Brain microvascular endothelial cell (primary cell): Measurements from ENCODE around the gene FES.

Experiments
- DNase-seq: peaks from one replicate; pipeline ENCODE4 v3.0.0-alpha.2; 2020
- H3K27ac ChIP-seq: fragments of 250-450 bp; sonication (Bioruptor Pico); 2 replicates; pipeline ENCODE4 v1.5.1; 2020; ENCODE audit warnings: mild to moderate bottlenecking, moderate library complexity
- H3K27me3 ChIP-seq: fragments of 250-450 bp; sonication (Bioruptor Pico); replicated peaks from 2 replicates; pipeline ENCODE4 v1.5.1; 2020; ENCODE audit warnings: mild to moderate bottlenecking
- H3K36me3 ChIP-seq: fragments of 250-450 bp; sonication (Bioruptor Pico); replicated peaks from 2 replicates; pipeline ENCODE4 v1.5.1; 2020; ENCODE audit warnings: mild to moderate bottlenecking
- H3K4me3 ChIP-seq: 2 replicates; pipeline ENCODE4 v1.5.1; 2011; ENCODE audit warnings: low read depth, mild to moderate bottlenecking, control low read depth, low read length, moderate library complexity
- CTCF ChIP-seq: IDR thresholded peaks from 2 replicates; pipeline ENCODE4 v1.5.1; 2011; ENCODE audit warnings: low read depth, mild to moderate bottlenecking, moderate library complexity, low read length, control low read depth, inconsistent platforms; ENCODE audit errors: missing control alignments
- in situ Hi-C: cut with HindIII; loops from 2 replicates; pipeline ENCODE4 v1.10.0; 2017; ENCODE audit warnings: low sequenced_read_pairs, low pct_ligation_motif_present

The FES gene

GRCh38 chr15:90838544-90838943, 45.8 kb upstream of the FES start:
- Histone ChIP-seq H3K4me3 (no peak overlapping the region), H3K36me3 (no peaks in the 10 kb centered on the region), H3K27ac (no peak overlapping the region), H3K27me3 (no peaks in the 10 kb centered on the region)
- in situ Hi-C loops = no loop called here
- no peak for TF ChIP-seq CTCF
- no peak for DNase-seq

GRCh38 chr15:90839187-90840071, 44.9 kb upstream of the FES start:
- in situ Hi-C loops = no loop called here
- no peak for TF ChIP-seq CTCF
- Histone ChIP-seq H3K36me3 (no peaks in the 10 kb centered on the region), H3K27ac (no peak overlapping the region), H3K4me3 (no peak overlapping the region), H3K27me3 (no peaks in the 10 kb centered on the region)
- no peak for DNase-seq

- Histone ChIP-seq H3K36me3 (no peaks in the 10 kb centered on the region), H3K27me3 (no peaks in the 10 kb centered on the region), H3K4me3 (no peak overlapping the region), H3K27ac (no peak overlapping the region)
- no peak for DNase-seq
- TF ChIP-seq CTCF = no peak
- in situ Hi-C loops = no loop called here
Observed at GRCh38 chr15:90840157-90840855, 44.0 kb upstream of the FES start.

GRCh38 chr15:90840954-90841353, 43.4 kb upstream of the FES start:
- in situ Hi-C loops = no loop called here

GRCh38 chr15:90844696-90845095, 39.6 kb upstream of the FES start:
- in situ Hi-C loops = no loop called here
- H3K4me3 ChIP-seq = no peak overlapping the region
- no peak for TF ChIP-seq CTCF
- no peaks in the 10 kb centered on the region for H3K36me3 ChIP-seq
- no peak for DNase-seq
- no peaks in the 10 kb centered on the region for H3K27me3 ChIP-seq
- H3K27ac ChIP-seq = peak overlapping the region; percentile 49

More at GRCh38 chr15:90840954-90841353, 43.4 kb upstream of the FES start:
- DNase-seq = no peak
- H3K27me3 ChIP-seq = no peaks in the 10 kb centered on the region
- no peaks in the 10 kb centered on the region for H3K36me3 ChIP-seq
- TF ChIP-seq CTCF = no peak
- no peak overlapping the region for H3K27ac ChIP-seq
- H3K4me3 ChIP-seq = no peak overlapping the region
